Measurements from ENCODE around the gene ARL6.
"Not testable (repeated sequence)": the region's sequence is repeated elsewhere in the genome, so short reads cannot be mapped to it uniquely, and the experiment has no call there.

The ARL6 gene

GRCh38 chr3:97821774-97822358, 57.3 kb downstream of the ARL6 start, which contains the start of gene CRYBG3:
Gene CRYBG3 (plus strand): TSS chr3:97822011. CDS start chr3:97822207, 196 bp downstream.
- DNase-seq, result peak; percentile 86

DNA sequence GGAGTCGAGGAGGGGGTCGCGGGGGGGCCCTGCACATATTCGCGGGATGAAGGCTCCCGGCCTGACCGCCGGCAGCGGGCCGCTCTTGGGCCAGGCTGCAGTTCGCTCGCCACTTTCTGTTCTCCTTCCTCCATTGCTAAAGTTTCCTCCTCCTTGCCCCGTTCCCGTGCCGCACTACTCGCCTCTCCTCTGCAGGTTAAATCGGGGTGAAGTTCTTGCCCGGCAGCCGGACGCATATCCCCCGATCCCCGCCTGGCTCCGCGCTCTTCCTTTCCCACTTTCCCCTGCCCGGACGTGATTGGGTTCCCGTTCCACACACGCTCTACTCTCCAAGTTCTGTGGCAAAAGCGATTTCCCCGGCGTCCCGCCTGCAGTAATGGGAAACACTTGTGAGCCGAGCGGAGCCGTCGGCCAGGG, 57.8 kb downstream of the ARL6 start:
- peak; percentile 67 for DNase-seq

GRCh38 chr3:97823046-97824004, 58.8 kb downstream of the ARL6 start:
- DNase-seq, result peak; percentile 16

- no peak for DNase-seq
Measured at GRCh38 chr3:97825101-97825500, 60.5 kb downstream of the ARL6 start.

DNA sequence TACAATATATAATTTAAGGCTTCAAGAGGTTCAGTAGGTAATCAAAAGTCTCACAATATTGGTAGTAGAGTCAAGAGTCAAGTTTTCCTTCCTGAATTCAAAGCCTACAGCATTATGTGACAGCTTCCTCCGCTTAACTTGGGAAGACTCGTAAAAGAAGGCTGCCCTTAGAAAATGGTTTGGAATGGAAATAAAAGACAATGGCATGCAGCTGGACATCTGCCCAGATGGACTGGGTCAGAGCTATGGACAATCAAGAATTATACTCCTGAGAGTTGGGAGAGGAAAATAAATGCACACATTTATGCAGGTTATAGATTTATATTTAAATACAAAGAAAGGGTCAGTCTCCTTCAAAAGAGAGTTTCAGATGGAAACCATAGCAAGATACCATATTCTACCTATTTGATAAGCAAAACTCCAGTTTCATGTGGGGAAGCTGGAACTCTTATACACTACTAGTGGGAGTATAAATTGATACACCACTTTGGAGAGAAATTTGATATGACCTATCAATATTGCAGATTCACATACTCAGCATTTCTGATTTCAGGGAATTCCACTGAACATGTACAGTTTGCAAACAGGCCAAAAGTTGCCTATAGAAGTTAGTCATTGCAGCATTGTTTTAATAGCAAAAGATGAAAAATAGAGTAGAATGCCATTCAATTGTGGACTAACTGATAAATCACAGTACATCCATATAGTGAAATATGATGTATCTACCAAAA, 63.3 kb downstream of the ARL6 start:
- DNase-seq, result no peak

DNA sequence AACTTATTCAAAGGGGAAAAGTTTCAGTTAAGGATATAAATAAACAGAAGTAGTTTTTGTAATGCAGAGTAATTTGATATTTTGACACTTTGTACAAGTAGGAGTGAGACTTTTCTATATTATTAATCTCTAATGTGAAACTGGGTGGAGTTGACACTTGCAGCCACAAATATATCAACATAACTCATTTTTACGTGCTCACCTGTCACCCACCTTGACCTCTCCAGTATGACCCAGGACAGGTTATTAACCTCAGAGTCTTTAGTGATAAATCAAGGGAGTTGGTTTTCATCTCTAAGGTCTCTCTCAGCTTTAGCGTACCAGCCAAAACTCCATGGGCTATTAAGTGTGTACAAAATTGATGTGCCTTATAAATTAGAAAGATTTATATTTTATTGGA, 64.6 kb downstream of the ARL6 start:
- no peak for DNase-seq

DNA sequence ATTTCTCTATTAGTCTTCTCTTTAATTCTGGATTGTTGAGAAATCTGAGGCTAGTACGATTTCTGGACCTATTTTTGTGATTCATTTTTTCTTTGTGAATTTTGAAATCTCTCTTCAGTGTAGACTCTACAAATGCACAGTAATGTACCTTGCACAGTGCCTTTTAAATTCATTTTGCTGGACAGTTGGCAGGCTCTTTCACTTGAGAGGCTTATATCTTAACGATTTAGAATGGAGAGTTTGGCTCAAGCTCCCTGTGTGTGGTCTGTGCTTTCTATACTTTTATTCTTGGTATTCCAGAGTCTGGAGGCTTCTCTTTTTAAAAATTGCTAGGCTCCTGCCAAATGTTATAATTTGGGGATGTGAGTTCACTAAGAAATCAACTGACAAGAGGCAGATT, 66.1 kb downstream of the ARL6 start:
- DNase-seq, result no peak

DNA sequence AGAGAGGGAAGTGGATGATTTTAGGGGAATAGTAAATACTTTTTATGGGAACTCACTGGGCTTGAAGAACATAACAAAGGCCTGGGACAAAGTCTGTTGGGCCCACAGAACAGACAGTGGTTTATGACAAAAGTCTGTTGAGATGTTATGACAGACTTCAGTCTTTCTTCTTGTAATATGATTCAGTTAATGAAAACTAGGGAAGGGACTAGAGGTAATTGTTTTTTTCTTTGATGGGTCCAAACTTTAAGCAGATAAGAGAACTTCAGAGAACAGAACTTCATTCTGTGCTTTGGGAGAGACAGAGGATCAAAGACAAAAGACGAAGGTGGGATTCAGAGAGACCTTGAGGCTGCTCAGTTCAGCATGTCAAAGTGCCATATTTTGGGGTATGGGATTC, 66.6 kb downstream of the ARL6 start:
- no peak for DNase-seq

- not testable (repeated sequence) for DNase-seq
Measured at GRCh38 chr3:97833184-97833583, 68.6 kb downstream of the ARL6 start.

- DNase-seq, result peak; percentile 50
Measured at GRCh38 chr3:97835761-97836160, 71.2 kb downstream of the ARL6 start.

GRCh38 chr3:97838393-97838792, 73.8 kb downstream of the ARL6 start:
- no peak for DNase-seq

- no peak for DNase-seq
Measured at GRCh38 chr3:97839944-97840343, 75.4 kb downstream of the ARL6 start.

GRCh38 chr3:97841304-97841703, 76.7 kb downstream of the ARL6 start:
- no peak for DNase-seq

GRCh38 chr3:97841956-97842355, 77.4 kb downstream of the ARL6 start:
- DNase-seq, result no peak

GRCh38 chr3:97848779-97849178, 84.2 kb downstream of the ARL6 start:
- no peak for DNase-seq
